ENCODE results near the gene PARVA.

PARVA gene

DNA sequence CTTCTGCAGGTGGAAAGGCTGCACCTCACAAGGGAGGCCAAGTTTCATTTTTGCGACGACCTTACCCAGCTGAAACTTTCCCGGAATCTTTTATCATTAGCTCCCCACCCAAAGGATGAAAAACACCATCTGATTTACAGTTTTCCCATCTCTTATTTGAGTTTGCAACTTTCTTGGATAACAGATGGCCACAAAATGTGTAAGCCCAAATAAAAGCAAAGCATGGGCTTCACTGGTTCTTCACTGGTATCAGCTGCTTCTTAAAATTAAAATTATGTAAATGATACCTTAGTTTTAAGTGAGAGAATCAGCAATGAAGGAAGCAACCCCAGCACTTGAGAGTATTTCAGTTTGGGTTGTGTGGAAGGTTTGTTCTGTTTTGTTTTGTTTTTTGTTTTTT is 55.8 kb downstream of the PARVA start:
- no peak for DNase-seq (ENCODE audit: low spot score)

DNA sequence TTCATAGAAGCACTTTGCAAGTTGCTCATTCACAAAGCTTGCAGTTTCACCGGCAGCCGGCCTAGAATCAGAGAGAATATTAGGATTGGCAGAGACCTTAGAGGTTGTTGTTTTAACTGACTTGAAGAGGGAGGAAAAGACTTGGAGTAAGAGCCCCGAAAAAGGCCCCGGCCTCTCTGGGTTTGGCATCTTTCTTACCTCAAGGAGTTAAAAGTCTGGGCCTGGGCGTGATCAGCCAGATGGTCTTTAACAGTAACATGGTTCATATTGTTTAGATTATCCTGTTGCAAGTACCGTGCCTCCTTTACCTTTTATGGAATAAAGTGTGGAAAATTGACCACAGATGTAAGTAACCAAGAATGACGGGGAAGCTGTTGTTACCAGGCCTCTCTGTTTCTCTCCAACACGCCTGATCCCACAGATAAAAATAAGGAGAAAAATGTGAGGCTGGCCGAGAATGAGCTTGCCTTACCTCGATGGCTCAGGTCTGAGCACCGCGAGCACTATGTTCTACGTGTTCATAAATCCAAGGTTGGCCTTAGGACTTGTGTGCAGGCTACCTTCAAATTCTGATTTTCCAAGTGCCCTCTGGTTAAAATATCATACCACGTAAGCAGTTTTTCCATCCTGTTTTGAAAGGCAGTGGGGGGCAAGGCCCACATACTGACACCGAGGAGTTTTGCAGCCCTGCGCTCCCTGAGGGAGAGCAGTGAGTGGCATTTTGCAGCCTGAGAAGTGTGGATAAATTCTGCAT is 56.4 kb downstream of the PARVA start:
- DNase-seq (ENCODE audit: low spot score) = no peak

DNA sequence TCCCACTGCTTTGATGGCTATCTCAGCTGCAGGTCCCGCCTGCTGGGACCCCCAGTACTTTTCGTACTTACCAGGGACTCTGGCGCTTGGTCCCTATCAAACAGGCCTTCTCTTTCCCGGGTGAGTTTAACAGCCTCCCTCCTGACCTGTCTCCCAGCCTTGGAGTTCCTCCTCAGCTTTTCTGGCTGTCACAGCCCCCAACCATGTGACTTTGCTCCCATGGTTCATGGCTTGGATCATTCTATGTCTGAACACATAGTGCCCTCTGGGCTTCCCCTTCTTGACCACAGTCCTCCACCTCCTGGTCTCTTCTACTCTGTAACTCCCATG is 56.9 kb downstream of the PARVA start:
- no peak for DNase-seq (ENCODE audit: low spot score)

DNA sequence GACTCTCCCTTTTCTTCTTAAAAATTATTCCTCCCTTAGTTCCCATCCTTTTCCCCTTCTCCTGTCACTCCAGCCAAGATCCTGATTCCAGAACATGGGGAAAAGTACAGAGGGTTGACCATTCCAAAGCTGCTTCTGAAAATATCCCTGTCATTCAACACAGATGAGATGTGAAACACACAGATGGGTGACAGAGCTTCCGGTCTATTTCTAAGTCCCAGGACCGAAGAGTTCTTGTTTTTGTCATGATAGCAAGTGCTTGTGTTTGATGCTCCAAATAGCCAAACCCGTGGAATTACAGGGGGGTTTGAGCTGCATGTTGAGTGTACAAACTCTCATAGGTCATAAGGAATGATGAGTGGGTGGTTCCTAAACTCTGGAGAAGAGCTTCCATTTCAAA is 57.9 kb downstream of the PARVA start:
- DNase-seq (ENCODE audit: low spot score) = no peak

DNA sequence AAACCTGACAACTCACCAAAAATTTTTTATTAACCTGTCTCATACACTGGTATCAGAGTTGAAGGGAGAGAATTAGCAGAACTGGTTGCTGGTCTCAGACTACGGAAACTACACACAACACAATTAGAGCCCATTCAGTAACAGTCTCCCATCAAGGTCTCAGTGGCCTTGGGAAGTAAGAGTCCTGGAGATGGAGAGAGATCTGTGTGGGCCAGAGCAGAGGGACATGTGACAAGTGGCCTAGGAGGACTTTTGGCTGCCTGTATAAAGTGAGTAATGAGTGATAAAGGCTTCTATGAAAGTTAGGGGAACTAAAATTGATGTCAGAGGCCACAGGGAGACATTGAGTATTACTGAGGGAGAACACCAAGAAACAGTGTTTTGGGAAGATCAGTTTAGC is 58.9 kb downstream of the PARVA start:
- DNase-seq (ENCODE audit: low spot score) = no peak

DNA sequence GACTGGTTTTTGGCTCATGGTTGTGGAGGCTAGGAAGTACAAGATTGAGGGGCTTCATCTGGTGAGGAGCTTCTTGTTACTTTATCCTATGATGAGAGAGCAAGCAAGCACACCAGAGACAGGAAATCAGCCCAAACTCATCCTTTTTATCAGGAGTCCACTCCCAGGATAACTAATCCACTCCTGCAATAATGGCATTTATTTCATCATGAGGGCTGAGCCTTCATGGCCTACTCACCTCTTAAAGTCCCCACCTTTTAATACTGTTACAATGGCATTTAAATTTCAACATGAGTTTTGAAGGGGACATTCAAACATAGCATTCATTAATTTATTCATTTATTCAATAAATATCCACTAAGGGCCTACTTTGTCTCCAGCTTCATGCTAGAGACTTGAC is 60.9 kb downstream of the PARVA start:
- no peak for DNase-seq (ENCODE audit: low spot score)

DNA sequence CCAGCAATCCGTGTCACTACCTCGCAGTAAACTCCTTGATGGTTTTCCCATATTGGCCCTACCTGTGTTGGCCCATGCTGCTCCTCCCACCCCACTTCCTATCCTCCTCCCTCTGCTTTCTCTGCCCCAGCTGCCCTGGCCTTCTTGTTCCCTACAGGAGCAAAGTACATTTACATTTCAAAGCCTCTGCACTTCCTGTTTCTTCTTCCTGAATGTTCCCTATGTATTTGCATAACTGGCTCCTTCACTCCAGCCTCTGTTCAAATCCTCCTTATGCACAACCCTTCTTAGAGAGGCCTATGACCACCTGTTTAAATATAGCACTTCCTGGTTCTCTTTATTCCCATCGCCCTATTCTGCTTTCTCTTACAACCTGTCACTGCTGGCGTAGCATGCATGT is 62.2 kb downstream of the PARVA start:
- DNase-seq (ENCODE audit: low spot score) = no peak

DNA sequence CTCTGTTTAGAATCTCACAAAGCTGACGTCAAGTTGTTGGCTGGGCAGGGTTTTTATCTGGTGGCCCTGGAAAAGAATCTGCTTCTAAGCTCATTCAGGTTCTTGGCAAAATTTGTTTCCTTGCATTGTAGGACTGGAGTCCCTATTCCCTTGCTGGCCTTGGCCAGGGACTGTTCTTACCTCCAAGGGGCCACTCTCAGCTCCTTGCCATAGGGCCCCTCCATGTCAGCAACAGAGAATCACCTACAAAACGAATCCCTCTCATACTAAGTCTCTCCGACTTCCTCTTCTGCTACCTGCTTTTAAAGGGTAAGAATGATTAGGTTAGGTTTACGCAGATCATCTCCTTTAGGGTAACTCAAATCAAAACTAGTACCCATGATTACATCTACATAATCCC is 63.2 kb downstream of the PARVA start:
- DNase-seq (ENCODE audit: low spot score) = no peak

DNA sequence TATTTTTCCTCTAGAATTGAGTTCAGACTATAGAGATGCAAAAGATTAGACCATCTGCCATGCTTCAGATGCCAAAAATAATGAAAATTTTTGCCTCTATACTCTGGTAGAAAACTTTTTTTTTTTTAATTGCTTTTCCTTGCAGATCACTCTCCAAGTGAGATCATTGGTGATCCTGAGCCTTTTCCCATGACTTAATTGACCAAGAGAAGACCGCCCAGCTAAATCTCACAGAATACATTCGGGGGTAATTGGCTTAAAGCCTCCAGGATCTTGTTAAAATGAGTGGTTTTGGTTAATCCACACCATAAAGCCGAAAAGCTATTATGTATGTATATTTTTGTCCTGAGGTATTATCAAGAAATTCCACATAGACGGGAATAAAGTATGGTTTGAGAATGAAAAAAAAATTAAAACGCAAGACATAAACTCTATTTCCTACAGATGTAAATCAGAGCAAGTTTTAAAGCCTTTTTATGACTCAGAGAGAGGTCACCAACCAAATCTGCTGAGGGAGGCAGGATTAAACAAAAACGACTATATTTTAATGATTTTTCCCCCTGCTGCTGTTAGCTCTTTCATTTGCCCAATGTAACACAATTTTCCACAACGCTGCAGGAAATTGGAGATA is 64.0 kb downstream of the PARVA start:
- no peak for DNase-seq (ENCODE audit: low spot score)

DNA sequence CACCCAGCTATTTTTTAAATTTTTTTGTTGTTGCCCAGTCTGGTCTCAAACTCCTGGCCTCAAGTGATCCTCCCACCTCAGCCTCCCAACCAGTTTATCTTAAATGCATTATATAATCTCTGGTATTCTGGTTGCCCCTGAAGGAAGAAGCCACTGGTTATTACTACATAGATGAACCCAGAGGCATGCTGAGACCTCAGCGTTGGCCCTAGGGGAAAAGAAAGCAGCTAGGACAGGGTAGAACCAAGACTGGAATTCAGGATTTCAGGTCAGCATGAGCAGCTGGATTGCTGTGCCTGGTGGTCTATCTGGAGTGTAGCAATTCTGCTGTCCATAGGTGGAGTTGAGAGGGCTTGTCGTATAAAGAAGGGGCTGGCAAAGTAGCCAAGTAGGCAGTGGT is 67.2 kb downstream of the PARVA start:
- DNase-seq (ENCODE audit: low spot score) = no peak

DNA sequence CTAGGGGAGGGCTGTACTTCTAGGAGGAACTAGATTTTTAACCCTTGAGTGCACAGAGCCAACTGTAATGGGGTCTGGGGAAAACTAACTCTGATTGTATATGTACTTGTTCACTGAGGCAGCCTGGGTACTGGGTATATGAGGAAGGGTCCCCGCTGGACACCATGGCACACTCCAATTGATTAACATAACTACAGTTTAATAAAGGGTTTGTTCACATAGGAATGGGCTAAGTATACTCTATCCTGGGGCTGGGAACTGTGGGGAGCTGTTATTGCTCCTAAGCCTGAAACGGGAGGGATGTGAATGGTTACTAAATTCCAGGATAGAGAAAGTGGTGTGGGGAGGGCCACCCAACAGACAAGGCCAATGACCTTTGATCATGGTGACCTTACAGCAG is 67.6 kb downstream of the PARVA start:
- no peak for DNase-seq (ENCODE audit: low spot score)

DNA sequence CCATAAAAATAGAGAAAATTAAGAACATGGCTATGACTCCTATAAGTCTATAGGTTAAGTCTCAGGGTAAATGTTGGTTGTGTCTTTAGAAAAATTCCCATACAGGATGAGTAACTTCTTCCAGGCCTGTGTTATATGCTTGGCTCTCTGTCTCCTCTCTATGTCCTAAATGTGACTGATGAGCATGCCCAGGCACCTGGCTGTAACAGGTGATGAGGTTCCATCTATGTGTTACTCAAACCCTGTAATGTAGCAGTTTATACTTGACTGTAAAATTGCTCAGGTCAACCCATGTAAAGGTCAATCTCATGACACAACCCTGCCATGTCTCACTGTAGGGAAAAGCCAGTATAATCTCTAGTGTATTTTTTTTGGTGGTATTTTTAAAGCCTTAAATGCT is 69.5 kb downstream of the PARVA start:
- DNase-seq (ENCODE audit: low spot score) = no peak

DNA sequence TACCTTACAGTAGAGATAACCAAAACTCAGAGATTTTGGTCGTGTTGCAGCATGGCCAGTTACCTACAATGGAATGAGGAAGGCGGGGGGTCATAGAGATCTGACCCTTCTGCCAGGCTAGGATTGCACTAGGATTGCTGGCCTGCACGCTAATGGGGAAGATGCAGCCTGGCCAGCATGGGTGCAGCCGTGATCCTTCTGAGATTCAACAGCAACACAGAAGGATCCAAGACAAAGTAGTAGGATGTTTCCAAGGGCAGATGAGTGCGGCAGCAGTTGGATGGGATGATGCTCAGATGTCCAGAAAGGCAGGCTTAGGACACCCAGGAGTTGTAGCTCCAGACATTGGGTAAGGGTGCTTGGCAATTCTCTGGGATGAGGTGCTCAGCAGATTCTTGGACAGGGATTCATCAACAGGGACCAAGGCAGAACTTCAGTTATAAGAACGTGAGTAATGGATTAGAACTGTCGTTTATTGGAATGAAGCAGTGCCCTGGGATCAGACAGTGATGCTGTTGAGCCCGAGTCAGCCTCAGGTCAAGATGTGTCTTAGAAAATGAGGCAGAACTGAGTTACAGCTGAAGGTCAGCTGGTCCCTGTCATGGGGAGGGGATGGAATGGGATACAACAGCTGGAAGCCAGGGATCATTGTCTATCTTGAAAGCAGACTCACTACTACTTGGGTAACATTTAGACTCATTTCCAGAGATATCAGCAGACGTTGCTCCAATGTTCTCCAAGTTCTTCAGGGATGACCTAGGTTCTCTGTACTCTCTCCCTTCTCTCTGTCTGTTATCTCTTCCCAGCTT is 71.0 kb downstream of the PARVA start:
- DNase-seq (ENCODE audit: low spot score) = no peak

DNA sequence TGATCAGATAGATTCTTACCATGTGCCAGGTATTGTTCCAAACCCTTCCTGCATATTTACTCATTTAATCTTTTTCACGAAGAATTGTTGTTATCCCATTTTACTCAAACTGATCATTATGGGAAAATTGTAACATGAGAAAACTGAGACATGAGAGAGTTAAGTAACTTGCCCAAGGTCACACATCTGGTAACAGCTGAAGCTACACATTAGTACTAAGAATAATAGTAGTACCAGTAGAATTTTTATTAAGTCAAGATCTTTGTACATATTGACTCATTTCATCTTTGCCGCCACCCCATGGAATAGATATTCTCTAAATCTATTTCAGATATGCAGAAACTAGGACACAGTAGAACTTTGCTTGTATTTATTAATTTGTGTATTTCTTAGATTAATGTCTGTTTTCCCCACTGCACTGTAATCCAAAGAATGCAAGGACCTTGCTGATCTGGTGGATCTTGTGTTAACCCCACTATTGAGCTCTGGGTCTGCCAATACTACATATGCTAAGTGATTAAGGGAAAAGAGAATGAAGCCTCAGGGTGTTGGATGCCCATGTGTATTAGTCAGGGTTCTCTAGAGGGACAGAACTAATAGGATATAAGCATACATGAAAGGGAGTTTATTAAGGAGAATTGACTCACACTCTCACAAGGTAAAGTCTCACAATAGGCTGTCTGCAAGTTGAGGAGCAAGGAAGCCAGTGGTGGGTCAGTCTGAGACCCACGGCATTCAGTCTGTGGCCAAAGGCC is 72.8 kb downstream of the PARVA start:
- no peak for DNase-seq (ENCODE audit: low spot score)

DNA sequence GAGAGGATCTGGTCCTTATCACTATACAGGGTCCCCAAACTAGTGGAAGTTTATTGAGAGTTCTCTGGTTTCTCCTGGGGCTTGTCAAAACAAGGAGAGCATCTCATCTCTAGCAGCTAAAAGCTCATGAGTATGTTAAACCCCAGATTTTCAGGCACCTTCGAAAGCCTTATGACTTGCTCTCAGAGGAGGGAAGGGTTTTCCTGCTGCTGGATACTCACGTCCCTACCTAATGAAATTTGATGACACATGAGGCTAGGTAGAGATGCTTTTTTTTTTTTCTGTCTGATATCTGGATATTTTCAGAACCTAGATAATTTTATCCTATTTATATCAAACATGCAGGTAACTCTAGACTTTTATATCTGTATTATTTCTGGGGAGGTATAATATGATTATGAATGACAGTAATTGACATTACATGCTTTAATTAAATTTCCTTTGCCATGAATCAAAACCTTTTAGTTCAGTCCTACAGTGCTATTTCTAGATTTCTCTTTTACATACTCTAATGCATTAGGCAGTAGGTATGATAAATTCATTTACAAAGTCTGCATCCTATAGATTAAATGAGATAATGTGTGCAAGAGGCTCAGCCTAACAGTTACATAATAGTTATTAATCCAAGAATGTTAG is 73.9 kb downstream of the PARVA start:
- DNase-seq (ENCODE audit: low spot score) = no peak

DNA sequence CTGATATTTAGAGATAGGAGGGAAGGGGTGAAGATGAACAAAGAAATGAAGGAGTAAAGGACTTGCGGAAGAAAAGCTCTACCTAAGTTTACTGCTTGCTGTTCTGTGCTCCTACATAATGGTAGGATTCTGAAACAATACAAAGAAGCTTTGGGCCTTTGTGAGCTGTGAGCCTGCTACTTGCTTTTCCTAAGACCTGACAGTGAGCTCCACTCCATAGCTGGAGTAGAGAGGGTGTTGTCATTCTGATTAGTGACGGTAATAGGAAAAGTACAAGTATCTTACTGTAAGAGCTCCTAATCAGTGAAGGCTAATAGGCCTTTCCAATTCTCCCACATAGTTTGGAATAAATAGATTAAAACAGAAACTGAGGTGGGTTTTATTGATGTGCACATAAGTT is 75.9 kb downstream of the PARVA start:
- DNase-seq (ENCODE audit: low spot score) = no peak

DNA sequence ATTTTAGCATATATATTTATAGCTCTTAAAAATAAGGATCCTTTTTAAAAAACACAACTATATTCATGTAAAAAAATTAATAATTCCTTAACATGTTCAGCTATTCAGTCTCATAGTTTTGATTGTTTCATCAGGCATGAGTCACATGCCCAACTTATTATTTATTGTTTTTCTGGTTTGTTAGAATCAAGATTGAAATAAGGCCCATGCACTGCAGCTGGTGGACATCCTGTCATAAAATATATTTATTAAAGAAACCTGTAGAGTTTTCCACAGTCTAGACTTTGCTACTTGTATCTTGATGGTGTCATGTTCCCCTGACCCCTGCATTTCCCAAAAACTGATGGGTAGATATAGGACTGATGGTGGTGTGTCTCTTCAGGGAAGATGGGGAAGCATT is 77.4 kb downstream of the PARVA start:
- no peak for DNase-seq (ENCODE audit: low spot score)

DNA sequence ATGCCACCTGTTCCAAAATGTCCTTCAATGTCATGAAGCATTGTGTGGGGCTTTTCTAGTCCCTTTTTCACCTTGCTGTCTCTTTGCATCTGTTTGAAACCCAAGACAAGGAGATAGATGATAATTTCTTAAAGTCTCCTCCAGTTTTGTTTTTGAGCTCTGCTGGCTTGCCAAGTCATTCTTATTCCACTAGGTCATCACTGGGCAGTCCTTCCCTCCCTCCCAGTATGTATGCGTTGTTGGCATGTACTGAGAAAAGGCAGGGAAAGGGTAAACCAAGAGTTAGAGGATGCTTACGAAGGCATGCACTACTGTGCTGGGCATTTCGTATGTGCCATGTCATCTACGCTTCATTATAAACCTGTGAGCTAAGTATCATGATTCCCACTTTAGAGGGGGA is 78.6 kb downstream of the PARVA start:
- no peak for DNase-seq (ENCODE audit: low spot score)

DNA sequence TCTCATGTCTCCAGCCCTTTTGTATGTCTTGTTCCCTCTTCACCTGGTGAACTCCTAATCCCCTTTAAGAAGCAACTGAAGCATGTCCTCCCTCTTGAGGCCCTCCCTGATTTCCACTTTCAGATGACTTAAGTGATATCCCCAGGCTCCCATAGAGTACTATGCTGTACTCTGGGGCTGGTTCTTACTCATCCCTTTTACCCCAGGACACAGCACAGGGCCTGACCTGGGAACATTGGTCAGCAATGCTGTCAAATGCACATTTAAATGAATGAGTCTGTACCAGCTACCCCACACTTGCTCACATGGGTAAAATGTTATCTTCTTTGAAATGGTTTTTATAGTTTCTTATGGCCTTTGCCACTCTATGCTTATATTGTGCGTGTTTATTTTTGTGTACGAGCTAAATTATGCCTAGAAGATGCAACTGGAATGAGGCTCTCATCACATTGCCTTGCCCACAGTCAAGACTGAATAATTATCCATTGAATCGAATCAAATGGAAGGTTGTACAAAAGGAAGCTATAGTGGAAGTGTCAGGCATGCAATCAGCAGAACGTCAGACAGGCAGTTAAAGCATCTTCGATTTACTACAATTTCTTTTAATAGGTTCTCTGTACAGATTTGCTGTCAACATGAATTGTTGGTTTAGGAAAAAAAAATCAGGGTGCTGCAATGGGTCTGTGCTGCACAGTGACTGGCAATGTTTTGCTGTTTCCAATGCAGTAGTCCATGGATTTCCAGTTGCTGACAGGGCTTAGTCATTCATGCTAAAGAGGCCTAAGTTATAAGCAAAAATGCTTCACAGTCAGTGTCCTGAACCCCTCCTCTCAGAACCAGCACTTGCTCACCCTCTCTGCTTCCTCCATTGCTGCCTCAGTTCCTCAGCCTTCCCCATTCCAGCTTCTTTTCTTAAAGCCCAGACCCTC is 79.5 kb downstream of the PARVA start:
- no peak for DNase-seq (ENCODE audit: low spot score)

DNA sequence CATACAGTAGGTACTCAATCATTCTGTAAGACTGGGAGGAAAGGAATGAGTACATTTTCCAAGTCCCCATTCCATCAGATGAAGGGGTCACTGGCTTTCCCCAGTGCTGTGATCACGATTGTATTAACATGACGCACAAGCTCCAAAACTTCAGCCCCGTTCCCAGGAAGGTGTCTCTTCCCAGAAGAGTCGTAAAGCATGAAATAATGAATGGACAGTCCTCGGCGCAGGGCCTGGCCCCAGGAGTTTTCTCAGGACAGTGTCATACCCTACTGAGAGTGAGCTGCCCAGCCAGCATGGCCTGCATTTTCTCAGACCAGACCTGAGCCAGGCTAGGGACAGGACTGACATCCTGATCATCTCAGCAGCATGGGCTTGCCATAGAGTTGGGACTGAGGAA is 80.7 kb downstream of the PARVA start:
- DNase-seq (ENCODE audit: low spot score) = no peak

DNA sequence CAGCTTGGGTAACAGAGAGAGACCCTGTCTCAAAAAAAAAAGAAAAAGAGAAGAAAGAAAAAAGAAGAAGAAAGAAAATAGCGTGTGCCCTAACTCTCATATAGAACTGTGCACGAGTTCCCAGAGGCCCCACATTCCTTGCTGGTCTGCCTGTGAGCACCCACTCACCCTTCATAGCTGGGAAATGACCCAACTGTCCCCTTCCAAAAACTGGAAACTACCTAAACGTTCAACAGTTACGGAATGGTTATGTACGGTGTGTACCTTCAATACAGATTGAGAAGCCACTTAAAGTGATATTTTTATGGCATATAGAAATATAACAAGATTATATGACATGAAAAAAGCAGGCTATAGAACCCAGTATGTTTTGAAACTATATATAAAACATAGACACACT is 82.0 kb downstream of the PARVA start:
- DNase-seq (ENCODE audit: low spot score) = no peak
